Measurements from ENCODE around the gene SSUH2.

Gene SSUH2

GRCh38 chr3:8639659-8640000 lies 5.0 kb downstream of the SSUH2 start:
- no peak for DNase-seq

DNA sequence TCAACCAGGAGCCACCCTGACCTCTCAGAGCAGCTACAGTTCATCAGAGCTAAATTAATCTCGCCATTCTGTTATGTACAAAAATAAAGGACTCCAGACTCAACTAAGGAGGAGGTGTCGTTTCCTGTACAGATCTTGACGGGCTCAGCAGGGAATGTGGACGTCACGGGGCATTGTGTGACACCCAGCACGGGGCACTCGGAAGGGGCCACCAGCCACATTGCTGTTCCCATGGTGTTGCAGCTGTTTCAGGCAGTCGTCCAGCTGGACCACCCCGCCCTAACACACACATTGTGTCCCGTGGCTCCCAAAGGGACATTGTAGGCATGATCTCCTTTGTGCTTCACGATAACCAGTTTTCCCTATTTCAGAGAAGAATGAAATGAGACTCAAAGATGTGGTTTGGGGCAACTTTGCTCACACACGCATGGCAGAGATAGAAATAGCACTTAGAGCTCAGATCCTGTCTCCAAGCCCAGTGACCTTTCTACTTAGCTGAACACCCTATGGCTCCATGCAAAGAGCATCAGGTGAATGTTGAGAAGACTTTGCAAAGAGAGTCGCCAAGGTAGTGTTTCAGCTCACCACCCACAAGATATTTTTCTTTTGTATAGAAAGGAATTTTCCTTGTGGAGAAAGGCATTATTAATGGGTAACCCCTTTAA lies 5.5 kb downstream of the SSUH2 start:
- DNase-seq, result no peak

DNA sequence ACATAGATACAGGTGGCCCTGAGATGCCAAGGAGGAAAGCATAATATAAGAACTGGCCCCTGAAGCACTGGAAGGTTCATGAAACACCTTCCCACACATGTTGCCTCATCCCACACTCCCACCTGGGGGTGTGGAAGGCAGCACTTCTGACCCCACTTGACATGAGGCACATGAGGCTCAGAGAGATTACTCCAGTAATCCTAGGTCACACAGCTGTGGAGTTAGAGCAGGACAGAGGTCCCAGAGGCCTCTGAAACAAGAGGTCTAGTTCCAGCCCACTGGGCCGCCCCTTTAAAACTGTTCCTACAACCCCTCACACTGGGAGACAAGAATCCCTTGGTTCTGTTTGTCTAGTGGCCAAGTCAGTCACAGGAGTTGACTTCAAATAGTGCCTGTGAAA lies 7.2 kb downstream of the SSUH2 start:
- peak; percentile 10 for DNase-seq

GRCh38 chr3:8635631-8636030 lies 9.0 kb downstream of the SSUH2 start:
- DNase-seq, result no peak

DNA sequence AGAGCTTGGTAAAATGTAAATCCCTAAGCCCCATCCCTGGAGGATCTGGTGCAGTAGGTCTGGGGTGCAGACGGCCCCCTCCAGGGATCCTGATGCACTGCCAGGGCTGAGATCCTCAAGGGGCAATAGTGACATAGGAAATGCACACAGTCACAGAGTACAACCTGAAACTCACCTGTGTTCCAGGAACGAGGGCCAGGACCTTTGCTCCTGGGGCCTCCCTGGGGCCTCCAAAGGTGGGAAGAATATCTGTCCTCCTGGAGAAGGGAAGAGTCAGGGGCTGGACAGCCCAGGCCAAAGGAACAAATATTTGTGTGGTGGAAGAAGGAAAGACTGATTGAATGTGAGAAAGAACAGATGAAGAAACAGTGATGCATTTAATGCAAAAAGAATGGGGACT lies 9.5 kb downstream of the SSUH2 start:
- DNase-seq, result no peak

- no peak for DNase-seq
These were observed 12.0 kb downstream of the SSUH2 start for GRCh38 chr3:8632402-8633237.

- no peak for DNase-seq
These were observed 12.9 kb downstream of the SSUH2 start for GRCh38 chr3:8631661-8632060.

DNA sequence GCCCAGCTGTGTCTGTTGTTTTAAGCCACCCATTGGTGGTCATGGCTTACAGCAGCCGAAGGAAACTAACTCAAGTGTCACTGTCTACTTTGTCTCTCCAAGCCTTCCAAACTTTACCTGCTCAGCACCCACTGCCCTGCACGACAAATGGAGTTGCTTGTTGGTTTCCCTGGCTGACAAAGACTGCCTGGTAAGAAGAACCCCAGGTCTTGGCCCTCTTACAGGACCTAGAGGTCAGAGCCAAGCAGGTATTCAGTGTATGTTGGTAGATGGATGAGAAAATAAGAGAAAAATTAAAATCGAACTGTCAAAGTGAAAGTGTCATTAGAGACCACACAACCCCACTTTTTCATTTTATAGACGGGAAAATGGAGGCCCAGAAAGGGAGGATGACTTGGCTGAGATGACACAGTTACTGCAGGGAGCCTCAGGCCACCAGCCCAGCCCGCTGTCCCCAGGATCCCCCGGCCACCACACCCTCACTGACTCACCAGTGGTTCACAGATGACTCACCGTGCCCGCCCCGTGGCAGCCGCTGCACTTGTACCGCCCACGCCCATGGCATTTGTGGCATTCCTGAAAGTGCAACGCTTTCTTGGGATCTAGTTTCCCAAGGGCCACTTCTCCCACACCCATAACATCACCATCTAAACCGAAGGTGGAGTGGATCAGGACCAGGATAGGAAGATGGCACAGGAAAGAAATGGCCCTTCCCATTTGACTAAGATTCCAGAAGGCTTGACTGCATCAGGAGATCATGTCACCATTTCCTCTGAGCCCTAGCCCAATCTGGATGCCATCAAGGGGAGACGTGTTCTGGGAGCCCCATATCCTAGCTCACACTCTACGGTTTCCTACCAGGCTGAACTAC lies 15.2 kb downstream of the SSUH2 start:
- no peak for DNase-seq

DNA sequence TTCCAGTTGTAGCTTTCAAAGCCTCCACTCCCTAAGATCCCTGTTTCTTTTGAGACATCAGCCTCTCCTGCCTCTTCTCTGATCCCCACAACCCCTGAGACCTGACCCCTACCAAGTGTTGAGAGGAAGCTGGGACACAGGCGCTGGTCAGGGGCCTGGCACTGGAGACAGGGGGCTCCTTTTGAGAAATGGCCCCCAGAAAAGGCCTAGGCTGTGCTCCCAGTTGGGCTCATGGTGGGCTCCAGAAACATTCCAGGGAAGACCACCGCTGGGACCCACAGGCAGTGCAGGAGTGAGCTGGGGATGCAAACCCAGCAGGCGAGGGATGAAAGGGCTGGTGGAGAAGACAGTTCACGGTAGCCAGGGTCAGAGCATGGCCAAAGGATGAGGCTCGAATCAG lies 16.6 kb downstream of the SSUH2 start:
- no peak for DNase-seq

- DNase-seq, result no peak
These were observed 17.2 kb downstream of the SSUH2 start for GRCh38 chr3:8627201-8627940.

GRCh38 chr3:8625991-8626390 lies 18.6 kb downstream of the SSUH2 start:
- no peak for DNase-seq

- no peak for DNase-seq
These were observed 20.0 kb downstream of the SSUH2 start for GRCh38 chr3:8624612-8625011.

DNA sequence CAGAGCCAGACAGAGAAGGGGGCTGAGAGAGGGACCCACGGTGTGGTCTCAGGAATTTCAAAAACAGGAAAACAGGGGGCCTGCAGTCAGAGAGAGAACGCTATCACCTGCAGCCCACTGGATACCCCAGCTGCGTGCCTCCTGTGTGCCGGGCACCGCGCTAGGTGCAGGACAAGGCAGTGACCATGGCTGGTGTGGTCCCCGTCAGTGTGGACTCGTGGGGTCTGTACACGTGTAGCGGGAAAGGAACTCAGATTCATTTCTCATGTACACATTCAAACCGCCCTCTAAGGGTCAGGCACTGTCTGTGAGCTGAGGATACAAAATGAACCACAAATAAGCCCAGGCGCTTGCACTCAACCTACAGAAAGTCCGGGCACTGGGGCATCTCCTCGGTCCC lies 20.9 kb downstream of the SSUH2 start:
- DNase-seq, result no peak

GRCh38 chr3:8622873-8623691 lies 21.5 kb downstream of the SSUH2 start:
- DNase-seq, result peak; percentile 80

DNA sequence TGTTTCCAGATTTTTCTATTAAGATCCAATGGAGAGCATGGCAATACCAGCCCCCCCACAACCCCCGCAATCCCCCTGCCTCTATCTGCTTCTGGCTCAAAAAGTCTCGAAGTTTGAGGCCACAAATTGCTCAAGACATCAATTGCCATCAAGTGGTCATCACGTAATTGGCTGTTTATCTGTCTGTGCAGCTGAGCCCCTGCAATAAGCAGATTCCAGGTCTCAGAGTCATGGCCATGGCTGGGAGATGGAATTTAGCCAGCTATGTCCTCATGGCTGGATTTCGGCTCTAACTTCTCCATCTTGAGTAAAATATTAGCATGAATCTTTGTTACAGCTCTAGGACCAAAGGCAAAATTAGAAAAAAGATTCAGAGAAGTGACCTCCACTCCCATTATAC lies 22.7 kb downstream of the SSUH2 start:
- no peak for DNase-seq

DNA sequence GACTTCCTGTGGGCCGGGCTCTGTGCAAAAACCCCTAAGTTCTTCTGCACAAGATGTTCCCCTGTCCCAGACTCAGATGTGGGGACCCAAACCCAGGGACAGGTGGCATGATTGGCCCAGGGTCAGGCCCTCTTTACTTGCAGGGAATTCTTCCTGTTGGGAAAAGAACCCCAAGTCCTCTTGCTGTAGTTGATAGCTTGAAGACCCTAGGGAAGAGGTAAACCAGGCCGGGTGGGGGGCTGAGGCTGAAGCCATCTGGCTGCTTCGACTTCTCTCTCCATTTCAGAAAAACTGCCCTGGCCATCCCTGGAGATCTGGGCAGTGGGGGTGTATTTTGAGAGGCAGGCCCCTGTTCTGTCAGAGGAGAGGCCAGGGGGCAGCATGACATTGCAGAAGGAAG lies 23.5 kb downstream of the SSUH2 start:
- no peak for DNase-seq

GRCh38 chr3:8619548-8619947 lies 25.1 kb downstream of the SSUH2 start:
- no peak for DNase-seq

GRCh38 chr3:8618950-8619349 lies 25.6 kb downstream of the SSUH2 start:
- DNase-seq, result no peak

- DNase-seq, result no peak
These were observed 26.7 kb downstream of the SSUH2 start for GRCh38 chr3:8617921-8618320.

GRCh38 chr3:8610951-8611350 lies 33.6 kb downstream of the SSUH2 start:
- no peak for DNase-seq

- peak; percentile 63 for DNase-seq
These were observed 35.7 kb downstream of the SSUH2 start for GRCh38 chr3:8608791-8609467.
